ENCODE data around the gene PPP1R37.

The PPP1R37 gene

DNA sequence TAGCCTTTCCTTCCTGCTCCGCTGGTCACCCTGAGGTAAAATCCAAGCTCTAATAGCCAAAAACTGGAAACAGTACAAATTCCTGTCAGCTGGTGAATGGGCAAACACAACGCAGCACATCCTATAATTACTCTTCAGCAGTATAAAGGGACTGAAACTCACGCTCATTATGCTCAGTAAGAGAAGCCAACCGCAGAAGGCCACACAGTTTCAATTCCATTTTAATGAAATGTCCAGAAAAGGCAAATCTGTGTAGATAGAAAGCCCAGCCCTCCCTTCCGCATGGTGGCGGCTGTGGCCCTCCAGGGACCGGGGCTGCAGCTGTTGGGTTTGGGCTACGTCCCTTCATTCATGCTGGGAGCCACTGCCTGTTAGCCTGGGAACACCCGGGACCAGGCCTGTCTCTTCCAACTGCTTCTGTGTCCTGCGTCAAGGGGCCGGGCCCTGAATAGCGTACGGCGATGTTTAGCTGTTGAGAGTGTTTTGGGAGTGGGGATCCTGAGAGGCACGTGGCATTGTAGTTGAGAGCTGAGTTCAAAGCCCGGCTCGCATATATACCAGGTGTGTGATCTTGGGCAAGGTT lies 44.3 kb downstream of the PPP1R37 start:
- peak; percentile 31 for DNase-seq (ENCODE audit: low spot score)

DNA sequence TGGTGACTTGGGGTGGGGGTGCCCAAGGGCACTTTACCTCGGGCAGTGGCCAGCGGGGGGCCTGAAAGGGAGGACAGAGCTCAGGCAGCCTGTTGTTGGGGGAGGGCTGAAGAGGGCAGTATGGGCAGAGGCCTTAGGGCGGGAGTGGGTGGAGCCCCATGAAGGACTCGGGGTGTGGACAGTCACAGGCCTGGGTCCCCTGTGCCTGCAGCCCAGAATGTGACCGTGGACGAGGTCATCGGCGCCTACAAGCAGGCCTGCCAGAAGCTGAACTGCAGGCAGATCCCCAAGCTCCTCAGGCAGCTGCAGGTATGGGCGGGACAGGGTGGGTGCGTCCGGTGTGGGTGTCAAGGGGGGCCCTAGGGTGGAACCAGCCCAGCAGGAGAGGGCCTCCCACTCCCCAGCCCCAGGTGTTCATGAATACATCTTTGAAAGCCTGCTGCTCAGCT lies 45.3 kb downstream of the PPP1R37 start:
- DNase-seq (ENCODE audit: low spot score): no peak

DNA sequence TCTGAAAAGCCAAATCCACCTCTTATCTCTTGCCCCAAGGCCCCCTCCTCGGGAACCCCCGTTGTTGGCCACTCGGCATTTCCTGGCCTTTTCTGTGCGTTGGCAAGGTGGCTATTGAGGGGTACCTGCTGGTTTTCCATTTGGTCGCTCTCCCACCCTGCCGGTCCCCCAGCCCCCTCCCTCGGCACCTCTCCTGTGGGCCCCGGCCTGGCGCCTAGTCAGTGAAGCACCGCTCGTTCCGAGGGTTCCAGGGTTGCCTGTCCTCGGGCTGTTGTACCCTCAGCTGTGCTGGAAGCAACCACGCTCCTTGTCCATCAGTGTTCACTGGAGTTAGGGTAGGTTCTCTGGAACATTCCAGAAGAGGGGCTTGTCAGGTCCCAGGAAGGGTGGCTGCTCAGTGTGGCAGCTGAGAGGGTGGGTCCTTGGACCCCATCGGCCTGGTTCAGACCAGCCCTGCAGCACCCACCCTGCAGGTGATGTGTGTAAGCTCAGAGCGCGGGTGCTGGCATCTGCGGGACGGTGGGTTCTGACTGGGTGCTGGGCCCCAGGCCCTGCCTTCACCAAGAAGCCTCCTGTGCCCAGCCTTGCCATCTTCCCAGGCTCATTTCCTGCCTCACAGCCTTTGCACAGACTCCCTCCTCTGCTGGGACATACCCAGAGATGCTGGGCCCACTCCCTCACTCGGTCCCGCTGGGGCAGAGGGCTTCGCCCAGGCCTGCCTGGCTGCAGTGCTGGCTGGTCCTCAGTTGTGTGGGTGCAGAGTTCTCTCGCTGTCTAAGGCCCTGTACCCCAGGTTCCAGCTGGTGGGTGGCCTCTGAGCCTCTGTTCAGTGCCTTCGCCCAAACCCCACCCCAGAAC lies 46.5 kb downstream of the PPP1R37 start:
- no peak for DNase-seq (ENCODE audit: low spot score)

- no peak for DNase-seq (ENCODE audit: low spot score)
Observed at GRCh38 chr19:45140144-45140503, 47.1 kb downstream of the PPP1R37 start.

- DNase-seq (ENCODE audit: low spot score): no peak
Observed at GRCh38 chr19:45140533-45140932, 47.6 kb downstream of the PPP1R37 start.

DNA sequence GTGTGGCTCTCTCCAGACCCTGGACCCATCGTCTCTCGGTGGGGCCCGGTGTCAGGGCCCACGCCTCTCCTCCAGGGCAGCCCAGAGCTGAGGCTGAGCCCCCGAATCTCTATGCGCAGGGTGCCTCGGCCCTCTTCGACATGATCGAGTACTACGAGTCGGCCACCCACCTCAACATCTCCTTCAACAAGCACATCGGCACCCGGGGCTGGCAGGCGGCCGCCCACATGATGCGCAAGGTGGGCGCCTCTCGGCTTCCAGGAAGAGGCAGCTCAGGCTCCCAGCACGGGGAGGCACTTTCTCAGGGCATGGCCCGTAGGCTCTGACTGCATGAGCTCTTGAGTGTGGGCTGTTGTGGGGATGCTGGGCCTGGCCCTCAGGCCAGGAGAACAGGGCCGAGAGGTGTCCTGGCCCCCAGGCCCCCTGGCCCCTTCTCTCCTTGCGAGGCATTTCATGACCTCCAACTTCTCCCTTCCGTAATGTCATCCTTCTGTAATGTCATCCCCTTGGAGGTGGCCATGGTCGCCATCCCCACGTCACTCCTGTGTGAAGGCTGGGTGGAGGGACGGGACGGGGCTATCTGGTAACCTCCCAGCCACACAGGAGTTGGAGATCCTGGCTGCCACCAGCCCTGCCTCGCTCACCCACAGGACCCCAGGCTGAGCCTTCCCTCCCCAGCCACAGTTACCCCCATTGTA lies 48.4 kb downstream of the PPP1R37 start:
- no peak for DNase-seq (ENCODE audit: low spot score)

GRCh38 chr19:45142016-45142725 lies 49.2 kb downstream of the PPP1R37 start:
- no peak for DNase-seq (ENCODE audit: low spot score)

DNA sequence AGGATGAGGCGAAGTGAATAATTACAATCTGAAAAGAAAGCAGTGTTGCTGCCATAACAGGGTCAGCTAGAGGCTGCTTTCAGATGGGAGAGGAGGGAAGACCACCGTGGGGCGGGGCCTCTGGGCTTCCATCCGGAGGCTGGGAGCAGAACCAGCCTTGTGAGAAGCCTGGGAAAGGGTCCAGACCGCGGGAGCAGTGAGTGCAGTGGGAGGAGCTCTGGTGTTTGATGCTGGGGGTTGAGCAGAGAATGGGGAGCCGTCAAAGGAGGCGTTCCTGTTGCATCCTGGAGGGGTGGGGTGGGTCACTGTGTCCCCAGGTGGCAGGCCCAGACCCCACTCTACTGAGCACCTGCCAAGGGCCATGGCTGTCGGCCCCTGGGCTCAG lies 49.7 kb downstream of the PPP1R37 start:
- DNase-seq (ENCODE audit: low spot score): no peak

- DNase-seq (ENCODE audit: low spot score): no peak
Observed at GRCh38 chr19:45144431-45145269, 51.7 kb downstream of the PPP1R37 start.

DNA sequence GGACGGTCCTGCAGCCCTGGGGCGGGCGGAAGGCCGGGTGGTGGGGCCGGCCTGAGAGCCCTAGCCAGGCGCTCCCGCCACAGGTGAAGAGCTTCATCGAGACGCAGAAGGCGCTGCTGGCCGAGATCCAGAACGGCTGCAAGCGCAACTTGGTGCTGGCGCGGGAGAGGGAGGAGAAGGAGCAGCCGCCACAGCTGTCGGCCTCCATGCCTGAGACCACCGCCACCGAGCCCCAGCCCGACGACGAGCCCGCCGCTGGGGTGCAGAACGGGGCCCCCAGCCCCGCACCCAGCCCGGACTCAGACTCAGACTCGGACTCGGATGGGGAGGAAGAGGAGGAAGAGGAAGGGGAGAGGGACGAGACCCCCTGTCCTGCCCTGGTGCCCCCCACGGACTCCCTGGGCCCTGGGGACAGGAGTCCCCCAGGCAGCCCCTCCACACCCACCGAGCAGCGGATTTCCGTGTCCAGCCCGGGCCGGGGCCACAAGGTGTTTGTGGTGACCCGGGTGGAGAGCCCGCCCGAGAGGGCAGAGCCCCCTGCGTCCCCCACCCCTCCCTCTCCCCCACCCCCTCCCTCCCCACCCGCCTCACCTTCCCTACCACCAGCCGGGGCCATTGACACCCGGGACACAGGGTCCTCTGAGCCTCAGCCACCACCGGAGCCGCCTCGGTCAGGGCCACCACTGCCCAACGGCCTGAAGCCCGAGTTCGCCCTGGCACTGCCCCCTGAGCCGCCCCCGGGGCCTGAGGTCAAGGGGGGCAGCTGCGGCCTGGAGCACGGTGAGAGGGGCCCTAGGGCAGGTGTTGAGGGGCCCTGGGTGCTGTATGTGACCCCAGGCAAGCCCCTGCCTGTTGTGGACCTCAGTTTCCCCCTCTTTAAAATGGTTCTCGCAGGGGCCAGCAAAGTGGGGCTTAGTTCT lies 52.6 kb downstream of the PPP1R37 start:
- DNase-seq (ENCODE audit: low spot score): no peak

DNA sequence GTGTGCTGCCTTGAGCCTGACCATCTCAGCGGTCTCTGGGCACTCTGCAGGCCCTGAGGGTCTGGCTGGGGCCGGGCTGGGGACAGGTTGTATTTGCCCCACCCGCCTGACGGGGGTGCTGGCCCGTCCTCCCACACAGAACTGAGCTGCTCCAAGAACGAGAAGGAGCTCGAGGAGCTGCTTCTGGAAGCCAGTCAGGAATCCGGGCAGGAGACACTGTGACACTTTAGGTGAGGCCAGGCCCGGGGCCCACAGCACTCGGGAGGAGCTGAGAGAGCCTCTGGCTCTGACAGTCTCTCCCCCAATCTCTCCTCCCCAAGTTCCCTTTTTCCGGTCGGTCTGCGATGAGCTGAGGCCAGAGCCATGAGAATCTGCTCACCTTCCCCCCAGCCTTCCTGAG lies 53.3 kb downstream of the PPP1R37 start:
- no peak for DNase-seq (ENCODE audit: low spot score)

DNA sequence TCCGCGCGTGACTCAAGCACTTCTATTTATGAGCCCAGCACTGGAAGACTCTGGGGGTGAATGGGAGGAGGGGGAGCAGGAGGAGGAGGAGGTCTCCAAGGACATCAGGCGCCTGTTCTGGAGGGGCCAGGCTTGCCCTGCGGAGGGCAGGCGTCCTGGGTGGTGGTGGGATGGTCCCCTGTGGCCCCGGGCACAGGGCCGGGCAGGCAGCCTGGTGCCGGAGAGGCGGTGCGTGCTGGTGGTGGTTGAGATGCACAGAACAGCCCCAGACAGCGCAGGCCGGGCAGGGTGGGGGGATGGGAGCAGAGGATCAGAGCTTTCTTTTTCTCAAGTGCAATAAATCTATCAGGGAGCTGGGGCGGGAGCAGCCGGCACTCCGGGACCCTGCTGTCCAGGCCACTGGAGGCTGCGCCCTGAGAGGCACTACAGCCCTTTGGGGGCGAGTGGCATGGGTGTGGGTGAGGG lies 53.8 kb downstream of the PPP1R37 start:
- DNase-seq (ENCODE audit: low spot score): no peak

DNA sequence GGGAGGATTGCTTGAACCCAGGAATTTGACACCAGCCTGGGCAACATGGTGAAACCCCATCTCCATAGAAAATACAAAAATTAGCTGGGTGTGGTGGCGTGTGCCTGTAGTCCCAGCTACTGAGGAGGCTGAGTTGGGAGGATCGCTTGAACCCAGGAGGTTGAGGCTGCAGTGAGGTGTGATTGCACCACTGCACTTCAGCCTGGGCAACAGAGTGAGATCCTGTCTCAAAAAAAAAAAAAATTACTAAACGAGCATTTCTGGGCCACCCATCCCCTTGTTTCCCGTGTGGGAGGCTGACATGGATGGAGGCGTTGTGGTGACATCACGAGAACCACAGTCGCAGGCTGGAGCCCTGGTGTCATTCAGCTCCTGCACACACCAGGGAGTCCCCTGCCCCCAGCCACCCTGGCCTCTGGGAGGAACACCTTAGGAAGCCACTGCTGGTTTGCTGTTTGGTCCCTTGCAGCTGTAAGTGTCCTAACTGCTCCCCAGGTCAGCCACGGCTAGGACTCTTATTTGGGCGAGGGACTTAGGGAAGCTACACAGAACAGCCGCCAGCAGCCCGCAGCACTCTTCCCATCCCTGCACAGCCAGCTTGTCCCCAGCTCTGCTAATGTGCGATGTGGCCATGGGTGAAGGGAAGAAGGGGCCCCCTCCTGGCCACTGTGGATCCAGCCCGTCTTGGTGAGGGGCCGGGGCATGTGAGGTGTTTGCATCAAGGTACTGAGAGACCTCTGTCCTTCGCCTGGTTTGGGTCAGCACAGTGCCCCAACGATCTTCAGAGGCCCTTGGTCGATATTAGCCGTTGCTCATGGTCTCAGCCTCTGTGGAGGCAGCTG lies 55.1 kb downstream of the PPP1R37 start:
- no peak for DNase-seq (ENCODE audit: low spot score)

DNA sequence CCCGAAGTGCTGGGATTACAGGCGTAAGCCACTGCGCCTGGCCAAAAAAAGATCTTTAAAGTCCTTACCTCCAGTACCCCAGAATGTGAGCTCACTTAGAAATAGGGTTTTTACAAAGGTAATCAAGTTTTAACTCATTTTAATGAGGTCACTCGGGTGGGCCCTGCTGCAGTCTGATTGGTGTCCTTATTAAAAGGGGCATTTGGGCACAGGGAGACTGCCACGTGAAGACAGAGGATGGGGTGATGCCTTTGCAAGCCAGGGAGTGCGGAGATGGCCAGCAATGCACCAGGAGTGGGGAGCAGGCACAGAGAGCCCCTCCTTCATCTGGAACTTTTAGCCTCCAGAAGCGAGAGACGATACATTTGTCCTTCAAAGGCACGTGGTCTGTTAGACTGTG lies 56.1 kb downstream of the PPP1R37 start:
- DNase-seq (ENCODE audit: low spot score): no peak

DNA sequence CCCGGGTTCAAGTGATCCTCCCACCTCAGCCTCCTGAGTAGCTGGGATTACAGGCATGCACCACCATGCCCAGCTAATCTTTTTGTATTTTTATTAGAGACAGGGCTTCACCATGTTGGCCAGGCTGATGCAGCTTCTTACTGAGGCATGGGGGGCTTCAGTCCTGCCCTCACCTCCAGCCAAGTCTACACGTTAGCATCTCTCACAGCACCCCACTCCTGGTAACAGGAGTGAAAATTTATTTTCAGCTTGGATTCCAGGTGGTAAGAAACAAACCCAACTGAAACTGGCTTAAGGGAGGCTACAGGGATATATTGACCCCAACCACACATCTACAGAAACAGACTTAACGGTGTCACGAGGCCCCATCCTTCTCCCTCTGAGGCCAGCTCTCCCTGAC lies 57.2 kb downstream of the PPP1R37 start:
- DNase-seq (ENCODE audit: low spot score): no peak

- no peak for DNase-seq (ENCODE audit: low spot score)
Observed at GRCh38 chr19:45150751-45151281, 57.8 kb downstream of the PPP1R37 start.

DNA sequence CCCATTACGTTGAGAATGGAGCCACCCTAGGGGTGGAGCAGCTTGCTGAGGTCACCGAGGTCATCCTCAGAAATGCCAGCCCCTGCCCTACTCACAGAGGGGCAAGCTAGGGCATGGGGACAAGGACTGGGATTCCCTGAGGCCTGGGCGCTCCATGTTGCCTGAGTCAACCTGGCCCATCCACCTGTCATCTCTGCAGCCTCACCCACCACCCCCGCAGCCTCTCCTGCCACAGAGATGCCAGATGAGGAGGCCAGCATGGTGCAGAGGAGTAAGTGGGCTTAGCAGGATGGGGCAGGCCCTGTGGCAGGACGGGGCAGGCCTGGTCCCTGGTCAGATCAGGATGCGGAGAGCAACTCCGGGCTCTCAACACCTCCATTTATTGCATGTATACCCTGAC lies 58.3 kb downstream of the PPP1R37 start:
- DNase-seq (ENCODE audit: low spot score): no peak

GRCh38 chr19:45151821-45152503 lies 59.0 kb downstream of the PPP1R37 start:
- DNase-seq (ENCODE audit: low spot score): no peak

All from NAMALWA (cell line).